ENCODE results near the gene PRSS22.

GRCh38 chr16:2904922-2905240 is 46.9 kb upstream of the PRSS22 start:
- TF ChIP-seq, protein P1, sequence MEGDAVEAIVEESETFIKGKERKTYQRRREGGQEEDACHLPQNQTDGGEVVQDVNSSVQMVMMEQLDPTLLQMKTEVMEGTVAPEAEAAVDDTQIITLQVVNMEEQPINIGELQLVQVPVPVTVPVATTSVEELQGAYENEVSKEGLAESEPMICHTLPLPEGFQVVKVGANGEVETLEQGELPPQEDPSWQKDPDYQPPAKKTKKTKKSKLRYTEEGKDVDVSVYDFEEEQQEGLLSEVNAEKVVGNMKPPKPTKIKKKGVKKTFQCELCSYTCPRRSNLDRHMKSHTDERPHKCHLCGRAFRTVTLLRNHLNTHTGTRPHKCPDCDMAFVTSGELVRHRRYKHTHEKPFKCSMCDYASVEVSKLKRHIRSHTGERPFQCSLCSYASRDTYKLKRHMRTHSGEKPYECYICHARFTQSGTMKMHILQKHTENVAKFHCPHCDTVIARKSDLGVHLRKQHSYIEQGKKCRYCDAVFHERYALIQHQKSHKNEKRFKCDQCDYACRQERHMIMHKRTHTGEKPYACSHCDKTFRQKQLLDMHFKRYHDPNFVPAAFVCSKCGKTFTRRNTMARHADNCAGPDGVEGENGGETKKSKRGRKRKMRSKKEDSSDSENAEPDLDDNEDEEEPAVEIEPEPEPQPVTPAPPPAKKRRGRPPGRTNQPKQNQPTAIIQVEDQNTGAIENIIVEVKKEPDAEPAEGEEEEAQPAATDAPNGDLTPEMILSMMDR (IDR thresholded peaks at IDR 0.05): no peak
- no peak for TF ChIP-seq POLR2A (IDR thresholded peaks at IDR 0.05)

All from testis (tissue), 2 donors.